Sigmoid colon (tissue), 7 donors: ENCODE data around the gene TLE6. TPM values are rescaled to one million over a fixed set of nuclear protein-coding genes. Genes with fewer than 3 reads are reported as not detected.
"Not testable (repeated sequence)": the region's sequence is repeated elsewhere in the genome, so short reads cannot be mapped to it uniquely, and the experiment has no call there.

Source experiments
- DNase-seq: peaks from one replicate; pipeline ENCODE4 v3.0.0-alpha.2; 2019
- H3K27ac ChIP-seq, 4 donors: fragments of 200-600 bp; sonication (generic); one replicate each; pipeline ENCODE4 v1.5.1; 2016 to 2019; ENCODE audit warnings: mild to moderate bottlenecking in 1 of 4
- H3K27me3 ChIP-seq, 3 donors: fragments of 200-600 bp; sonication (generic); one replicate each; pipeline ENCODE4 v1.5.1; 2019; ENCODE audit warnings: mild to moderate bottlenecking in 1 of 3
- H3K36me3 ChIP-seq, 4 donors: fragments of 200-600 bp; sonication (generic); one replicate each; pipeline ENCODE4 v1.5.1; 2016 to 2019
- H3K4me1 ChIP-seq, 4 donors: fragments of 200-600 bp; sonication (generic); one replicate each; pipeline ENCODE4 v1.5.1; 2017 to 2019
- H3K4me3 ChIP-seq, 4 donors: fragments of 200-600 bp; sonication (generic); one replicate each; pipeline ENCODE4 v1.5.1; 2017 to 2019; ENCODE audit warnings: mild to moderate bottlenecking in 2 of 4, moderate library complexity in 1 of 4
- H3K9me3 ChIP-seq, 4 donors: fragments of 200-600 bp in 3 of 4; sonication (generic) in 3 of 4; one replicate each; pipeline versions ENCODE4 v1.5.1 to v1.6.1; 2013 to 2019
- EP300 ChIP-seq, 4 donors: sonication (generic); formaldehyde crosslinking; IDR thresholded peaks; one replicate each; pipeline ENCODE4 v1.6.1; 2017; ENCODE audit warnings: antibody characterized with exemption in 4 of 4
- POLR2A ChIP-seq, 2 donors: fragments of 450-650 bp; IDR thresholded peaks; one replicate each; pipeline ENCODE4 v1.6.1; 2016; ENCODE audit warnings: antibody characterized with exemption in 2 of 2, mild to moderate bottlenecking in 2 of 2, moderate library complexity in 2 of 2
- POLR2AphosphoS5 ChIP-seq, 4 donors: sonication (generic); formaldehyde crosslinking; IDR thresholded peaks; one replicate each; pipeline ENCODE4 v1.6.1; 2017; ENCODE audit warnings: antibody characterized with exemption in 4 of 4
- WGBS, 2 donors: extraction: QIAGEN DNeasy Blood & Tissue Kit; methylation state at CpG; one replicate each; pipeline ENCODE4 v1.1.7; 2013; 5-methylcytosine and 5-hydroxymethylcytosine counted together
- intact Hi-C: fragments of 100-400 bp; cut with DNase I; formaldehyde crosslinking; loops from one replicate; pipeline ENCODE4 v1.15.1; 2023
- polyA plus RNA-seq, 3 donors: library from polyadenylated mRNA; stranded (reverse); fragments of 200-250 nt; gene quantifications; one replicate each; pipeline ENCODE4 v1.2.3, GENCODE V29; 2013
- total RNA-seq, 4 donors: library from RNA; depleted of rRNA; stranded (reverse); fragments of >200 nt; gene quantifications; one replicate each; pipeline ENCODE4 v1.1.0, GENCODE V29; 2016
- TF ChIP-seq, protein P1 (sequence below), 4 experiments: fragments of 450-650 bp in 3 of 4; fragments of 200-600 bp in 1 of 4; IDR thresholded peaks; one replicate each; pipeline ENCODE4 v1.5.1; 2016 to 2019; ENCODE audit warnings: antibody characterized with exemption in 4 of 4, mild to moderate bottlenecking in 3 of 4, moderate library complexity in 2 of 4
- donor health status: healthy with polysubstance abuse.
- donor health status: Bipolar disorder and iron deficiency.
- donor health status: healthy.

The TLE6 gene
- total and polyA plus RNA-seq, 7 donors = 0.71 to 7.2 (median 1.4) TPM; not detected in 1

DNA sequence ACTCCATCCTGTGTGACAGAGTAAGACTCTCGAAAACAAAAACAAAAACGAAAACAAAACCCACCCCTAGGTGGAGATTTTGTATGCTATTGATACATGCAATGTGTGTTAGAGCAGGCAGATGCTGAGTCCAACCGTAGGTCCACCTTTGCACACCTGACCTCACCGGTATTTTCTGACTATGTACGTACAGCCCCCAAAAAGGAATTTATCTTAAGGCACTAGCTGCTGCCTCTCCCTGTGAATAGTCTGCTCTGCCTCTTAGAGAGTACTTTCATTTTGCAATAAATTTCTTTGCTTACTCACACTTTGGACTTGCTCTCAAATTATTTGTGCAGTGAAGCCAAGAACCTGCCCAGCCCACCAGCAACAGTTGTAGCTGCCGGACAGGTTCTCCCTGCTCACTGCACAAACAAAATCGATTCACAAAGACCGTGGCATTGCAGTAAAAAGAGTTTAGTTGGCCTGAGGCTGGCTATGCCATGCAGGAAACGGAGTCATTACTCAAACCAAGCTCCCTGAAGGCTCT lies 24.3 kb upstream of the TLE6 start:
- Histone ChIP-seq H3K4me1 (peaks cover 0 to 19% (median 13%) of the 10 kb centered on the region in 4 donors), H3K27me3 (no peaks in the 10 kb centered on the region), H3K4me3 (peak overlapping the region in 3 of 4 donors; percentile 2 to 8 (median 6)), H3K27ac (peak overlapping the region in 2 of 4 donors; percentile 16 to 23), H3K9me3 (no peaks in the 10 kb centered on the region), H3K36me3 (no peaks in the 10 kb centered on the region)
- no peak for DNase-seq
- TF ChIP-seq POLR2A (IDR thresholded peaks at IDR 0.05) (peak in 1 of 2 donors; percentile 25), EP300 (IDR thresholded peaks at IDR 0.05) (no peak)
- intact Hi-C loops = no loop called here
- WGBS, 2 donors = 16 to 58% methylated on average over 9 of the region's 9 CpGs

GRCh38 chr19:2957160-2957559 lies 20.2 kb upstream of the TLE6 start:
- no peaks in the 10 kb centered on the region for H3K27me3 ChIP-seq
- no peaks in the 10 kb centered on the region for H3K36me3 ChIP-seq
- DNase-seq = no peak
- no peak overlapping the region for H3K4me3 ChIP-seq
- H3K9me3 ChIP-seq = no peaks in the 10 kb centered on the region
- H3K27ac ChIP-seq = no peak overlapping the region
- peaks cover 0 to 10% (median 3%) of the 10 kb centered on the region in 4 donors for H3K4me1 ChIP-seq
- intact Hi-C loops = no loop called here
- TF ChIP-seq EP300 (IDR thresholded peaks at IDR 0.05) (no peak), POLR2A (IDR thresholded peaks at IDR 0.05) (no peak)
- TF ChIP-seq, protein P1, sequence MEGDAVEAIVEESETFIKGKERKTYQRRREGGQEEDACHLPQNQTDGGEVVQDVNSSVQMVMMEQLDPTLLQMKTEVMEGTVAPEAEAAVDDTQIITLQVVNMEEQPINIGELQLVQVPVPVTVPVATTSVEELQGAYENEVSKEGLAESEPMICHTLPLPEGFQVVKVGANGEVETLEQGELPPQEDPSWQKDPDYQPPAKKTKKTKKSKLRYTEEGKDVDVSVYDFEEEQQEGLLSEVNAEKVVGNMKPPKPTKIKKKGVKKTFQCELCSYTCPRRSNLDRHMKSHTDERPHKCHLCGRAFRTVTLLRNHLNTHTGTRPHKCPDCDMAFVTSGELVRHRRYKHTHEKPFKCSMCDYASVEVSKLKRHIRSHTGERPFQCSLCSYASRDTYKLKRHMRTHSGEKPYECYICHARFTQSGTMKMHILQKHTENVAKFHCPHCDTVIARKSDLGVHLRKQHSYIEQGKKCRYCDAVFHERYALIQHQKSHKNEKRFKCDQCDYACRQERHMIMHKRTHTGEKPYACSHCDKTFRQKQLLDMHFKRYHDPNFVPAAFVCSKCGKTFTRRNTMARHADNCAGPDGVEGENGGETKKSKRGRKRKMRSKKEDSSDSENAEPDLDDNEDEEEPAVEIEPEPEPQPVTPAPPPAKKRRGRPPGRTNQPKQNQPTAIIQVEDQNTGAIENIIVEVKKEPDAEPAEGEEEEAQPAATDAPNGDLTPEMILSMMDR (IDR thresholded peaks at IDR 0.05) = no peak
- WGBS, 2 donors = 95 to 96% methylated on average over 5 of the region's 5 CpGs

DNA sequence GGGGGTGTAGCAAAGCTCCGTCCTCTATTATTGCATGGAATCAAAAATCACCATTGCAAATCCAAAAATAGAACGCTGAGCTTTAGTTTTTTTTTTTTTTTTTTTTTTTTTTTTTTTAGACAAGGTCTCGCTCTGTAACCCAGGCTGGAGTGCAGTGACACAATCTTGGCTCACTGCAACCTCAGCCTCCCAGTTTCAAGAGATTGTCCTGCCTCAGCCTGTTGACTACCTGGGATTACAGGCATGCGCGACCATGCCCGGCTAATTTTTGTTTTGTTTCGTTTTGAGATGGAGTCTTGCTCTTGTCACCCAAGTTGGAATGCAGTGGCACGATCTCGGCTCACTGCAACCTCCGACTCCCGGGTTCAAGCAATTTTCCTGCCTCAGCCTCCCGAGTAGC lies 17.2 kb upstream of the TLE6 start:
- Histone ChIP-seq H3K9me3 (no peaks in the 10 kb centered on the region), H3K36me3 (no peaks in the 10 kb centered on the region), H3K27me3 (no peaks in the 10 kb centered on the region), H3K4me3 (no peak overlapping the region), H3K4me1 (peaks cover 0 to 3% (median 0%) of the 10 kb centered on the region in 4 donors), H3K27ac (no peak overlapping the region)
- DNase-seq = no peak
- TF ChIP-seq POLR2A (IDR thresholded peaks at IDR 0.05) (no peak), EP300 (IDR thresholded peaks at IDR 0.05) (no peak), POLR2AphosphoS5 (IDR thresholded peaks at IDR 0.05) (no peak)
- TF ChIP-seq, protein P1 (IDR thresholded peaks at IDR 0.05) = no peak
- intact Hi-C loops = no loop called here
- WGBS, 2 donors = 90 to 94% methylated on average over 12 of the region's 12 CpGs

- H3K27ac ChIP-seq = no peak overlapping the region
- H3K4me3 ChIP-seq = peak overlapping the region in 1 of 4 donors; percentile 7
- H3K4me1 ChIP-seq = peaks cover 0 to 3% (median 0%) of the 10 kb centered on the region in 4 donors
- intact Hi-C loops = loop anchor here (2.0 kb wide), 3 partner anchors 113 to 201 kb away; no protein-coding TSS in a partner anchor
- no peaks in the 10 kb centered on the region for H3K36me3 ChIP-seq
- no peaks in the 10 kb centered on the region for H3K27me3 ChIP-seq
- no peaks in the 10 kb centered on the region for H3K9me3 ChIP-seq
- no peak for DNase-seq
- TF ChIP-seq EP300 (IDR thresholded peaks at IDR 0.05) (no peak), POLR2AphosphoS5 (IDR thresholded peaks at IDR 0.05) (peak in 1 of 4 donors; percentile 6)
- TF ChIP-seq, protein P1 (IDR thresholded peaks at IDR 0.05) = peak; percentile 69 to 96 (median 84)
- 20 to 37% methylated on average over 17 of the region's 17 CpGs for WGBS, 2 donors
Measured at GRCh38 chr19:2962018-2962670, 15.2 kb upstream of the TLE6 start.

GRCh38 chr19:2963122-2963521 lies 14.2 kb upstream of the TLE6 start:
- no peaks in the 10 kb centered on the region for H3K36me3 ChIP-seq
- H3K27me3 ChIP-seq = no peaks in the 10 kb centered on the region
- H3K4me1 ChIP-seq = peaks cover 0 to 4% (median 0%) of the 10 kb centered on the region in 4 donors
- TF ChIP-seq POLR2AphosphoS5 (IDR thresholded peaks at IDR 0.05) = no peak
- TF ChIP-seq EP300 (IDR thresholded peaks at IDR 0.05) = no peak
- TF ChIP-seq POLR2A (IDR thresholded peaks at IDR 0.05) = no peak
- TF ChIP-seq, protein P1 (IDR thresholded peaks at IDR 0.05) = no peak
- H3K4me3 ChIP-seq = no peak overlapping the region
- DNase-seq = no peak
- 90 to 92% methylated on average over 5 of the region's 5 CpGs for WGBS, 2 donors
- H3K27ac ChIP-seq = no peak overlapping the region
- no peaks in the 10 kb centered on the region for H3K9me3 ChIP-seq
- intact Hi-C loops = loop anchor here (2.0 kb wide), 3 partner anchors 112 to 200 kb away; no protein-coding TSS in a partner anchor

DNA sequence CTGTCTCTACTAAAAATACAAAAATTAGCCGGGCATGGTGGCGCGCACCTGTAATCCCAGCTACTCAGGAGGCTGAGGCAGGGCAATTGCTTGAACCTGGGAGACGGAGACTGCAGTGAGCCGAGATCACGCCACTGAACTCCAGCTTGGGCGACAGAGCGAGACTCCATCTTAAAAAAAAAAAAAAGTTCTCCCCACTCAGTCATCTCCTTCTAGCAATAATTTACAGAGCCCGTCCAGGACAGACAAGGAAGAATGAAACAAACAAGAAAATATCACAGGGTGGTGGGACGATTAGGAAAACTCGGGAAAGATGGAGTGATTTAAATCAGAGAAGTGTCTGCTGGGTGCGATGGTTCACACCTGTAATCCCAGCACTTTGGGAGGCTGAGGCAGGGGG lies 13.7 kb upstream of the TLE6 start:
- H3K27ac ChIP-seq, H3K4me1 ChIP-seq, DNase-seq, H3K4me3 ChIP-seq, H3K9me3 ChIP-seq, H3K27me3 ChIP-seq, H3K36me3 ChIP-seq: not testable (repeated sequence)
- 67 to 81% methylated on average over 12 of the region's 12 CpGs for WGBS, 2 donors
- intact Hi-C loops = loop anchor here (2.0 kb wide), 3 partner anchors 111 to 199 kb away; no protein-coding TSS in a partner anchor
